Bronchial epithelial cell (primary cell): ENCODE data around the gene DDX51. TPM values are rescaled to one million over a fixed set of nuclear protein-coding genes. Genes with fewer than 3 reads are reported as not detected.

Experiments
- DNase-seq: peaks from one replicate; pipeline ENCODE4 v3.0.0-alpha.2; 2010; ENCODE audit warnings: low read depth
- FAIRE-seq: peaks from 2 replicates; lab custom pipeline; 2011; peaks lifted over from hg19 to GRCh38; lab: Jason Lieb, UNC
- H3K27me3 ChIP-seq: 2 replicates; pipeline ENCODE4 v1.5.1; 2011; ENCODE audit warnings: low read length; ENCODE audit not compliant: control insufficient read depth, insufficient read depth
- H3K36me3 ChIP-seq: 2 replicates; pipeline ENCODE4 v1.5.1; 2011; ENCODE audit warnings: low read length; ENCODE audit not compliant: control insufficient read depth, insufficient read depth
- H3K4me3 ChIP-seq: 2 replicates; pipeline ENCODE4 v1.5.1; 2011; ENCODE audit warnings: mild to moderate bottlenecking, low read depth, low read length, control low read depth
- CTCF ChIP-seq: IDR thresholded peaks from 2 replicates; pipeline ENCODE4 v1.5.1; 2011; ENCODE audit warnings: mild to moderate bottlenecking, moderate library complexity, low read length, control low read depth, inconsistent platforms; ENCODE audit not compliant: insufficient read depth, severe bottlenecking
- total RNA-seq: library from RNA; depleted of rRNA; stranded (reverse); fragments of >200 nt; gene quantifications from 2 replicates; pipeline ENCODE4 v1.2.1, GENCODE V29; 2014

DDX51 gene
- total RNA-seq, 1 donor from 2014 or later = 10.0 TPM

GRCh38 chr12:132180648-132181546, 36.8 kb upstream of the DDX51 start:
- no peak for DNase-seq
- no peak for TF ChIP-seq CTCF
- no peaks in the 10 kb centered on the region for H3K27me3 ChIP-seq
- peak; percentile 95 for FAIRE-seq
- H3K4me3 ChIP-seq = no peak overlapping the region
- H3K36me3 ChIP-seq = no peaks in the 10 kb centered on the region

DNA sequence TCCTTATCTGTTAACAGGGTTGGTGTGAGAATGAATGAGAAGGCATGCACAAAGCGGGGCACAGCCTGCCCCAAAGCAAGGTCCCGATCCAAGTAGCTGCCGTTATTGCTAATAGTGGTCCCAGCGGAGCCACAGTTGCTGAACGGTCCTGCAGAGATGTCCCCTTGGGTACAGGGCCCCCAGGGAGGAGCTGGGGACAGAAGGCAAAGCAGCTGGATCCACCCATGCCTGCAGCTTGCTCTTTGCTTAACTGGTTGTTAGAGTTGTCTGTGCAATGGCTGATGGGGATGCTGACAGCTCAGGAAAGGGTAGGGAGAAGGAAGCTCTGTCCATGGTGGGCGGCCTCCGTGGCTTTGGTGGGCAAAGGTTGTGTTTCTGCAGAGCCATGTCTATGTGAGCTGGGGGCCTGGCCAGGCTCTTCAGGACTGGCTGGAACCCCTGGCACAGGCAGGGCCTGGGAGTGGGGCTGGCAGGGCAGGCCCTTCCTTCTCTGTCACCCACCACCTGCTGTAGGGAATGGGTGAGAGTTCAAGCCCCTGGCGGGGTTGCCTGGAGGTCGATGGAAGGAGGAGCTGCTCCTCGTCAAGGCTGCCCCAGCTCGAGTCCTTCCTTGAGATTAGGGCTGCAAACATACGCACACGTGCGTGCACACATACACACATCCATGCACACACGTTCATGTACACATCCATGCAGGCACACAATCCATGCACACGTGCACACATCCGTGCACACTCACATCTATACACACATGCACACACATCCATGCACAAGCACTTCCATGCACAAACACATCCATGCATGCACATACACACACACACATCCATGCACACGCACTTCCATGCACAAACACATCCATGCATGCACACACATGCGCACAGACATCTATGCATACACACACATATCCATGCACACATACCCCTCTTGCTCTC, 35.6 kb upstream of the DDX51 start:
- Histone ChIP-seq H3K4me3 (no peak overlapping the region), H3K36me3 (no peaks in the 10 kb centered on the region), H3K27me3 (no peaks in the 10 kb centered on the region)
- TF ChIP-seq CTCF = no peak
- DNase-seq (no peak), FAIRE-seq (peak; percentile 88)

GRCh38 chr12:132178801-132179401, 34.8 kb upstream of the DDX51 start:
- TF ChIP-seq CTCF = no peak
- no peaks in the 10 kb centered on the region for H3K36me3 ChIP-seq
- no peak overlapping the region for H3K4me3 ChIP-seq
- peak; percentile 1 for DNase-seq
- H3K27me3 ChIP-seq = no peaks in the 10 kb centered on the region
- FAIRE-seq = no peak

DNA sequence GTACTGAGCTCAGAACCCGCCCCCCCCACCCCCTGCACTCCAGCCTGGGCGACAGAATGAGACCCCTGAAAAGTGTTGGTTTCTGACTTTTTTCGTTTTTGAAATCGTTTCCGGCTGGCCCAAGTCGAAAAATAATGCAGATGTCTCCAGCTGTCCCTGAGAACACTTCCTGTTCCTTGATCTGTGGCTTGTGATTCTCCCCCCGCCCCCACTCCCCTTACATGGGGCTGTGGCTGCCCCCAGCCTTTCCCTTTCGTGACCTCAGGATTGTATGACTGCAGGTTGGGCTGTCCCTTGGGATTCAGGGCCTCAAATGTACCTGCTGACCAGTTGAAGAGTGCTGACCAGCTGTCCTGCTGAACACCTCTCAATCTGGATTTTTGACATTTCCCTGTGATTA, 34.2 kb upstream of the DDX51 start:
- FAIRE-seq (no peak), DNase-seq (no peak)
- Histone ChIP-seq H3K4me3 (no peak overlapping the region), H3K36me3 (no peaks in the 10 kb centered on the region), H3K27me3 (no peaks in the 10 kb centered on the region)
- TF ChIP-seq CTCF = no peak

- FAIRE-seq = no peak
- no peak for DNase-seq
- no peaks in the 10 kb centered on the region for H3K36me3 ChIP-seq
- H3K27me3 ChIP-seq = peaks cover 2% of the 10 kb centered on the region
- TF ChIP-seq CTCF = no peak
- H3K4me3 ChIP-seq = no peak overlapping the region
These were observed 32.9 kb upstream of the DDX51 start for GRCh38 chr12:132176920-132177551.
